GM19240 (cell line): Measurements from ENCODE around the gene DPP4.
A peak's percentile ranks its signal among the peaks of the same experiment; 100 is the strongest.

Source experiments
- DNase-seq: peaks from one replicate; pipeline ENCODE4 v3.0.0; 2011; ENCODE audit warnings: low spot score; ENCODE audit not compliant: insufficient read length

The DPP4 gene

GRCh38 chr2:162073888-162074631 lies at the start of gene DPP4:
TSS of gene DPP4 (minus strand) at chr2:162074215. CDS start at chr2:162073981, 234 bp downstream.
- peak; percentile 36 for DNase-seq

GRCh38 chr2:162118166-162119031 lies 44.4 kb upstream of the DPP4 start:
- no peak for DNase-seq

GRCh38 chr2:162116352-162116751 lies 42.3 kb upstream of the DPP4 start:
- no peak for DNase-seq

- no peak for DNase-seq
Observed at GRCh38 chr2:162115076-162115475, 41.1 kb upstream of the DPP4 start.

- no peak for DNase-seq
Observed at GRCh38 chr2:162114271-162114670, 40.3 kb upstream of the DPP4 start.

- DNase-seq, result no peak
Observed at GRCh38 chr2:162113776-162114168, 39.8 kb upstream of the DPP4 start.

- no peak for DNase-seq
Observed at GRCh38 chr2:162113088-162113775, 39.2 kb upstream of the DPP4 start.

- DNase-seq, result no peak
Observed at GRCh38 chr2:162111958-162112850, 38.2 kb upstream of the DPP4 start.

- DNase-seq, result no peak
Observed at GRCh38 chr2:162107361-162107901, 33.4 kb upstream of the DPP4 start.

GRCh38 chr2:162106746-162107145 lies 32.7 kb upstream of the DPP4 start:
- no peak for DNase-seq

GRCh38 chr2:162106146-162106551 lies 32.1 kb upstream of the DPP4 start:
- DNase-seq, result no peak

- DNase-seq, result no peak
Observed at GRCh38 chr2:162103443-162104009, 29.5 kb upstream of the DPP4 start.

- DNase-seq, result no peak
Observed at GRCh38 chr2:162100579-162100978, 26.6 kb upstream of the DPP4 start.

GRCh38 chr2:162099836-162100235 lies 25.8 kb upstream of the DPP4 start:
- DNase-seq, result no peak

- DNase-seq, result no peak
Observed at GRCh38 chr2:162092658-162093556, 18.9 kb upstream of the DPP4 start.

GRCh38 chr2:162092008-162092390 lies 18.0 kb upstream of the DPP4 start:
- DNase-seq, result no peak

GRCh38 chr2:162091325-162092007 lies 17.5 kb upstream of the DPP4 start:
- DNase-seq, result no peak

- DNase-seq, result no peak
Observed at GRCh38 chr2:162090109-162090508, 16.1 kb upstream of the DPP4 start.

GRCh38 chr2:162086904-162087303 lies 12.9 kb upstream of the DPP4 start:
- no peak for DNase-seq
